Liver (tissue), 9 donors: Measurements from ENCODE around the gene ZBTB25. TPM values are rescaled to one million over a fixed set of nuclear protein-coding genes. Genes with fewer than 3 reads are reported as not detected.

Experiments used
- DNase-seq: peaks from one replicate; pipeline ENCODE4 v3.0.0-alpha.2; 2017; ENCODE audit warnings: low spot score
- H3K27ac ChIP-seq, 2 donors: one replicate each; pipeline ENCODE4 v1.7.0; 2013; ENCODE audit warnings: inconsistent platforms in 2 of 2, low read length in 2 of 2, control low read depth in 1 of 2, low read depth in 1 of 2, mild to moderate bottlenecking in 1 of 2
- H3K27me3 ChIP-seq, 4 donors: one replicate each; pipeline versions ENCODE4 v1.6.1 to v1.7.0; 2013; ENCODE audit warnings: low read length in 3 of 4, inconsistent platforms in 1 of 4, mild to moderate bottlenecking in 1 of 4, moderate library complexity in 1 of 4; ENCODE audit not compliant: control insufficient read depth in 4 of 4, insufficient read depth in 4 of 4
- H3K36me3 ChIP-seq, 4 donors: one replicate each; pipeline versions ENCODE4 v1.6.1 to v1.7.0; 2013; ENCODE audit warnings: low read length in 3 of 4, mild to moderate bottlenecking in 3 of 4, low read depth in 1 of 4, moderate library complexity in 1 of 4; ENCODE audit not compliant: control insufficient read depth in 4 of 4, insufficient read depth in 3 of 4
- H3K4me1 ChIP-seq, 4 donors: one replicate each; pipeline versions ENCODE4 v1.6.1 to v1.7.0; 2013; ENCODE audit warnings: low read length in 3 of 4, mild to moderate bottlenecking in 3 of 4, moderate library complexity in 1 of 4; ENCODE audit not compliant: control insufficient read depth in 4 of 4, insufficient read depth in 4 of 4
- H3K4me3 ChIP-seq, 3 donors: one replicate each; pipeline versions ENCODE4 v1.6.1 to v1.7.0; 2013; ENCODE audit warnings: low read length in 3 of 3, control low read depth in 1 of 3, low read depth in 1 of 3, mild to moderate bottlenecking in 1 of 3
- H3K9ac ChIP-seq, 2 donors: one replicate each; pipeline ENCODE4 v1.7.0; 2013; ENCODE audit warnings: low read length in 2 of 2, mild to moderate bottlenecking in 2 of 2, moderate library complexity in 2 of 2, control low read depth in 1 of 2, low read depth in 1 of 2
- H3K9me3 ChIP-seq, 4 donors: one replicate each; pipeline versions ENCODE4 v1.6.1 to v1.7.0; 2013; ENCODE audit warnings: low read length in 3 of 4; ENCODE audit not compliant: control insufficient read depth in 4 of 4
- EGR1 ChIP-seq, 2 donors: IDR thresholded peaks; 2 replicates each; pipeline ENCODE4 v1.6.1; 2016 to 2018; ENCODE audit warnings: antibody characterized with exemption in 2 of 2, low read depth in 2 of 2
- FOXA1 ChIP-seq: IDR thresholded peaks from 2 replicates; pipeline ENCODE4 v1.6.1; 2016; ENCODE audit warnings: antibody characterized with exemption
- FOXA2 ChIP-seq: IDR thresholded peaks from 2 replicates; pipeline ENCODE4 v1.6.1; 2016; ENCODE audit warnings: antibody characterized with exemption
- GABPA ChIP-seq, 2 donors: IDR thresholded peaks in 1 of 2; conservative IDR thresholded peaks in 1 of 2; 2 replicates each; pipeline ENCODE4 v1.6.1; 2016; ENCODE audit warnings: antibody characterized with exemption in 2 of 2, mild to moderate bottlenecking in 1 of 2, moderate library complexity in 1 of 2
- HNF4G ChIP-seq: IDR thresholded peaks from 2 replicates; pipeline ENCODE4 v1.6.1; 2016; ENCODE audit warnings: antibody characterized with exemption
- JUND ChIP-seq, 2 donors: IDR thresholded peaks; 2 replicates each; pipeline ENCODE4 v1.6.1; 2016; ENCODE audit warnings: antibody characterized with exemption in 2 of 2
- MAX ChIP-seq: IDR thresholded peaks from 2 replicates; pipeline ENCODE4 v1.6.1; 2016; ENCODE audit warnings: antibody characterized with exemption
- NR2F2 ChIP-seq: IDR thresholded peaks from 2 replicates; pipeline ENCODE4 v1.6.1; 2016; ENCODE audit warnings: antibody characterized with exemption
- RAD21 ChIP-seq, 2 donors: IDR thresholded peaks; 2 replicates each; pipeline ENCODE4 v1.6.1; 2016; ENCODE audit warnings: antibody characterized with exemption in 2 of 2, mild to moderate bottlenecking in 2 of 2
- REST ChIP-seq: IDR thresholded peaks from 2 replicates; pipeline ENCODE4 v1.6.1; 2016; ENCODE audit warnings: antibody characterized with exemption, mild to moderate bottlenecking
- RXRA ChIP-seq, 2 donors: IDR thresholded peaks; 2 replicates each; pipeline ENCODE4 v1.6.1; 2017 to 2018; ENCODE audit warnings: antibody characterized with exemption in 2 of 2, mild to moderate bottlenecking in 1 of 2
- SP1 ChIP-seq: IDR thresholded peaks from 2 replicates; pipeline ENCODE4 v1.6.1; 2018; ENCODE audit warnings: antibody characterized with exemption, mild to moderate bottlenecking
- TAF1 ChIP-seq: conservative IDR thresholded peaks from 2 replicates; pipeline ENCODE4 v1.6.1; 2016; ENCODE audit warnings: antibody characterized with exemption, mild to moderate bottlenecking
- YY1 ChIP-seq: IDR thresholded peaks from 2 replicates; pipeline ENCODE4 v1.6.1; 2016; ENCODE audit warnings: antibody characterized with exemption, mild to moderate bottlenecking
- ZBTB33 ChIP-seq: IDR thresholded peaks from 2 replicates; pipeline ENCODE4 v1.6.1; 2016; ENCODE audit warnings: antibody characterized with exemption
- WGBS: extraction: QIAGEN DNeasy Blood & Tissue Kit; methylation state at CpG from one replicate; pipeline ENCODE4 v1.1.7; 2013; 5-methylcytosine and 5-hydroxymethylcytosine counted together
- polyA plus RNA-seq, 2 donors: library from polyadenylated mRNA; stranded (reverse) in 1 of 2; unstranded in 1 of 2; fragments of 200-250 nt in 1 of 2; fragments of >200 nt in 1 of 2; fragmentation: Nextera tagmentation in 1 of 2; extraction: Ambion mirVana in 1 of 2; gene quantifications; one replicate each; pipeline versions ENCODE4 v1.2.1 to v1.2.3, GENCODE V29; 2013 to 2015
- total RNA-seq, 2 donors: library from RNA; depleted of rRNA; stranded (reverse); fragments of >200 nt; gene quantifications; one replicate each; pipeline ENCODE4 v1.2.3, GENCODE V29; 2014
- TF ChIP-seq, protein P1 (sequence below): fragments of 150-350 bp; IDR thresholded peaks from 2 replicates; pipeline ENCODE4 v1.5.1; 2017; ENCODE audit warnings: improper control_type of control experiment, low read depth, low read length; ENCODE audit not compliant: missing input control
- TF ChIP-seq, protein P2 (sequence below): IDR thresholded peaks from 2 replicates; pipeline ENCODE4 v1.6.1; 2016; ENCODE audit warnings: antibody characterized with exemption
- donor health status: healthy.
- donor health status: healthy.
- donor health status: healthy.
- donor health status: healthy.
- donor health status: healthy.

Gene ZBTB25
- total and polyA plus RNA-seq, 4 donors = 1.4 to 5.9 (median 3.7) TPM

GRCh38 chr14:64467101-64467500, 36.5 kb downstream of the ZBTB25 start:
- no peak for DNase-seq
- Histone ChIP-seq H3K27me3 (no peaks in the 10 kb centered on the region), H3K27ac (no peak overlapping the region), H3K4me3 (no peak overlapping the region), H3K36me3 (peaks cover 0 to 5% (median 1%) of the 10 kb centered on the region in 4 donors), H3K9me3 (no peaks in the 10 kb centered on the region), H3K9ac (no peak overlapping the region), H3K4me1 (peaks cover 3 to 21% (median 11%) of the 10 kb centered on the region in 4 donors)
- TF ChIP-seq REST = no peak
- no peak for TF ChIP-seq RXRA (IDR thresholded peaks at IDR 0.05)
- TF ChIP-seq HNF4G = no peak
- no peak for TF ChIP-seq JUND (IDR thresholded peaks at IDR 0.05)
- TF ChIP-seq YY1 = no peak
- TF ChIP-seq, protein P1, sequence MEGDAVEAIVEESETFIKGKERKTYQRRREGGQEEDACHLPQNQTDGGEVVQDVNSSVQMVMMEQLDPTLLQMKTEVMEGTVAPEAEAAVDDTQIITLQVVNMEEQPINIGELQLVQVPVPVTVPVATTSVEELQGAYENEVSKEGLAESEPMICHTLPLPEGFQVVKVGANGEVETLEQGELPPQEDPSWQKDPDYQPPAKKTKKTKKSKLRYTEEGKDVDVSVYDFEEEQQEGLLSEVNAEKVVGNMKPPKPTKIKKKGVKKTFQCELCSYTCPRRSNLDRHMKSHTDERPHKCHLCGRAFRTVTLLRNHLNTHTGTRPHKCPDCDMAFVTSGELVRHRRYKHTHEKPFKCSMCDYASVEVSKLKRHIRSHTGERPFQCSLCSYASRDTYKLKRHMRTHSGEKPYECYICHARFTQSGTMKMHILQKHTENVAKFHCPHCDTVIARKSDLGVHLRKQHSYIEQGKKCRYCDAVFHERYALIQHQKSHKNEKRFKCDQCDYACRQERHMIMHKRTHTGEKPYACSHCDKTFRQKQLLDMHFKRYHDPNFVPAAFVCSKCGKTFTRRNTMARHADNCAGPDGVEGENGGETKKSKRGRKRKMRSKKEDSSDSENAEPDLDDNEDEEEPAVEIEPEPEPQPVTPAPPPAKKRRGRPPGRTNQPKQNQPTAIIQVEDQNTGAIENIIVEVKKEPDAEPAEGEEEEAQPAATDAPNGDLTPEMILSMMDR = no peak
- no peak for TF ChIP-seq EGR1 (IDR thresholded peaks at IDR 0.05; ENCODE audit: low read depth in 2 of 2)
- TF ChIP-seq MAX = no peak
- no peak for TF ChIP-seq GABPA (IDR thresholded peaks at IDR 0.05 in 1 of 2, conservative IDR thresholded peaks at IDR 0.05 in 1 of 2)
- TF ChIP-seq ZBTB33 = no peak
- TF ChIP-seq, protein P2, sequence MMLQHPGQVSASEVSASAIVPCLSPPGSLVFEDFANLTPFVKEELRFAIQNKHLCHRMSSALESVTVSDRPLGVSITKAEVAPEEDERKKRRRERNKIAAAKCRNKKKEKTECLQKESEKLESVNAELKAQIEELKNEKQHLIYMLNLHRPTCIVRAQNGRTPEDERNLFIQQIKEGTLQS = no peak
- no peak for TF ChIP-seq RAD21 (IDR thresholded peaks at IDR 0.05)
- no peak for TF ChIP-seq SP1
- TF ChIP-seq FOXA2 = no peak
- no peak for TF ChIP-seq NR2F2
- no peak for TF ChIP-seq FOXA1
- no peak for TF ChIP-seq TAF1
- 82% methylated on average over 3 of the region's 3 CpGs for whole genome bisulfite sequencing
